DOHH2 (cell line): ENCODE results near the gene IL1RAPL1.

Experiments used
- CTCF ChIP-seq: fragments of 200-600 bp; sonication (generic); IDR thresholded peaks from one replicate; pipeline ENCODE4 v1.5.1; 2014; ENCODE audit warnings: antibody characterized with exemption, mild to moderate bottlenecking, low read depth, low read length; ENCODE audit not compliant: poor library complexity, severe bottlenecking
- EZH2phosphoT487 ChIP-seq: fragments of 200-600 bp; sonication (generic); IDR thresholded peaks from 2 replicates; pipeline ENCODE4 v1.6.1; 2017; ENCODE audit warnings: borderline replicate concordance, mild to moderate bottlenecking, antibody characterized with exemption, low read length, moderate library complexity, mixed read lengths

- TF ChIP-seq CTCF, result no peak
- no peak for TF ChIP-seq EZH2phosphoT487
These were observed 289.2 kb downstream of the IL1RAPL1 start for GRCh38 chrX:28876408-28876807.
